Activated CD4-positive, alpha-beta T cell treated with anti-CD3 and anti-CD28 coated beads, Interleukin-2, amount 50 U/mL, for 24 hours (primary cell): ENCODE data around the gene FGGY.
"Not testable (repeated sequence)": the region's sequence is repeated elsewhere in the genome, so short reads cannot be mapped to it uniquely, and the experiment has no call there.

Source experiments
- DNase-seq, 2 donors: peaks; one replicate each; pipeline ENCODE4 v3.0.0-alpha.2; 2020; ENCODE audit warnings: low read depth in 1 of 2, low spot score in 1 of 2

Gene FGGY

DNA sequence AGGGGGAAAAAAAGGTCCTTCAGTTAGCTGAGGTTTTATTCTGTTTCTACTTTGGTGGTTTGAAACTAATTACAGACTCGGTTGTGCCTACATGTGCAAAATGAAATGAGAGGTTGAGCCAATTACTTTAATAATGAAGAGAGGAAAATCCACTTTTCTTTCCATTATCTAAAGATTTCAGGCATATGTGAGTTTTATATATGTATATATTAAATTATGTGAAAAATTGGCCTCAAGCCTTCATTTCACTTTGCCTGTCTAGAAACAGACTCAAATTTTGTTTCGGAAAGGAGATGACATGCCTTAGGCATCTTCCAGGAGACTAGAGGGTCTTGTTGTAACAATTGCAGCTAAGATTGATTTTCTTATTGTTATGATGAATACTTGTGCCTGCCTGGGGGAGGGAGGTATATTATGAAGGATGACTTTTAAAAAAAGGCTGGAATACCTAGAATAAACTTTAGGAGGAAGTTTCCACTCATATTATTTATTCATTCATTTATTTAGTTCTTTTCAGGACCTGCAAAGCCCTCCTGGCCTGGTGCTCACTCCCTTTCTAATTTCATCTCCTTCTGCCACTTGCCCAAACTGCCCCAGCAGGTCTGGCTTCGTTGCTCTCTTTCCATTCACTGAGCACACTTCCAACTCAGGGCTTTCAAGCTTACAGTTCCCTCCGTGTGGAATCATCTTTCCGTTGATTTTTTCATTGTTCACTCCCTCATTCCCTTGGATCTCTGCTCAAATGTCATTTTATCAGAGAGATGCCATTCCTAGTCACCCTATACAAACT, 423.6 kb downstream of the FGGY start:
- no peak for DNase-seq

DNA sequence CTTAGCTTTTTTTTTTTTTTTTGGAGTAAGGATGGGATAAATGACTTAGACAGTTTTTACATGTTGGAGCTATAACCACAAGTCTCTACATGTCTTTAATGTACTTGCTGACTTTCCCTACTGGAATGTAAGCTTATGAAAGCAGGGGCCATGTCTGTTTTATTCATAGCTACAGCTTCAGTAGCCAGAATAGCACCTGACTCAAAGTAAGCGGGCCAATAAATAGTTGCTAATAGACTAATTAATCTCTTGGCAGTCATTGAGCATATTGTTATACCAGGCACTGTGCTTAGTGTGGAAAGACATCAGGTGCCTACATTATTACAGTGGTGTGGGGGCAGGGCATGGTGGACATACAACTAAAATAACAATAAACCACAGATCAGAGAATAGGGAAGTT, 433.4 kb downstream of the FGGY start:
- DNase-seq: no peak

DNA sequence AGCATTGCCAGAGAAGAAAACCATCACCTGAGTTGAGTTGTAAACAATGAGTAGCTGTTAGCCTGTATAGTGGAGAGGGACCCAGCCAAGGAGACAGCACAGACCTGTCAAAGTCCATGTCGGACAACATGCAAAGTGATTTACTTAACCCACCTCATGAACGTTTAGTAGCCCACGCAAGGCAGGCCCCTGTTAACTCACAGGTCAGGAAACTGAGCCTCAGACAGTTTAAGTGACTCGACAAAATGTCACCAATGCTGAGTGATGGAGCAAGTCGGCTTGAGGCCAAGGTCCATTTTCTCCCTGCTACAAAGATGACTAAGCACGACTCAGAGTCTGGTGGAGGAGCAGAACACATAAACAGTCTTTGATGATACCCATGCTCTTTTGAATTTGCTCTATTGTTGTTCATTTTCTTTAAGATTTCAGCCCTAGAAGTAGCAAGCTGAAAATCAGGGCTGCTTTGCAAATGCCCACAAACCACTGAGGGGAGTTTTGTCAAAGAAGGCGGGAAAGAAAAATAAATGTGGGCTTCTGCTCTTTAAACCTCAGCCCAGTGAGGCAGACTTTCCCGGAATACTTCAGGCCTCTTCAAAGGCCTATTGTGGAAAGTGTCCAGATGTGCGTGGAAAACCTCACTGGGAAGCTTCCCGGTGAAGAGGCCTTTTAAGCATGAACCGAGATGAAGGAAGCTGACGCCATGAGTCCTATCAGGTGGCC, 434.0 kb downstream of the FGGY start:
- no peak for DNase-seq

DNA sequence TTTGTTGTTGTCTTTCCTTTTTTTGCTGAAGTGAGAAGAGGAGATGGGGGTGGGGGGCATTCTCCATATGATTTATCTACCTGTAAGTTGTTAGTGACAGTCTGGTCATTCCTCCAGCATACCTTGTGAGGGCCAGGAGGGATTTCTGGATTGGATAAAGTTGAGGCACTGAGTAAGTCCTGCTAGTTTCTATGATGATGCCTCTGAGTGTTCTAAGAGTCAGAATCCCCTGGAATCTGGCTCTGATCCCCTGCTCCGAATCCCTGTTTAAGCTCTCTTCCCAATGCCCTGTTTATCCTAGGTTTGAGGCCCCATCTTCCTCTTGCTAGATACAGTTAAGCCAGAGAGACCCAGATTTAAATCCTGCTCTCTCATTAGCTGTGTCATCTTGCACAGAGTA, 434.7 kb downstream of the FGGY start:
- DNase-seq: no peak

DNA sequence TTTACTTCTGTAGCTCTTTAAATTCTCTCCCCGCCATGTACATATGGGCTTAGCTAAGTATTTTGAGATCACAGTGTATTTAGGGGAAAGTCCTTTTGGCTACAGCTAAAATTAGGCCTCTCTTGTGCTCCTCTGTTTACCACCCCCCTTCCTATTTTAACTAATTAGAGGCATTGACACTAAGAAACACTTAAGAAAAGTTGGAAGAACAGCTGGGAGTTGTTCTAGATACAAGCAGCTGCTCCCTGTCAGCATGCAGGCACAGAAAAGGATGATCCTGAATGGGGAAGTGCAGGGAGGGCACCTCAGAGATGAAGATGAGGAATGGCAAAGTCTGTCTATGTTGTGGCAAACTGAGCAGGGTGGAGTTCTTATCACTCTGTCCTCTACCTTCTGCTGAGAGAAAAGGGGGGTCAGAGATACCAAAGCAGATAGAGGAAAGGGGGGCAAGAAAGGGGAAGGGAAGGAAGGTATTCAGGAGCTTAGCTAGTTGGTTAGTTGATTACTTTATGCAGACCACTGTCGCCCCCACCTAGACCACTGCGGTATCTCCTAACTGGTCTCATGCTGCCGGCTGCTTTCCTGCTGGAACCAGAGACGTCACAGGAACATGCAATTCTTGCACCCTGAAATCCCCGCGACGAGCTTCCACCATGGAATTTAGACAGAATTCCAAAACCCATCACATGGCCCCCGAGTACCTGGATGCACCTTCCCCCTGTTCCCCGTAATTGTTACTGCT, 435.5 kb downstream of the FGGY start:
- DNase-seq: no peak

DNA sequence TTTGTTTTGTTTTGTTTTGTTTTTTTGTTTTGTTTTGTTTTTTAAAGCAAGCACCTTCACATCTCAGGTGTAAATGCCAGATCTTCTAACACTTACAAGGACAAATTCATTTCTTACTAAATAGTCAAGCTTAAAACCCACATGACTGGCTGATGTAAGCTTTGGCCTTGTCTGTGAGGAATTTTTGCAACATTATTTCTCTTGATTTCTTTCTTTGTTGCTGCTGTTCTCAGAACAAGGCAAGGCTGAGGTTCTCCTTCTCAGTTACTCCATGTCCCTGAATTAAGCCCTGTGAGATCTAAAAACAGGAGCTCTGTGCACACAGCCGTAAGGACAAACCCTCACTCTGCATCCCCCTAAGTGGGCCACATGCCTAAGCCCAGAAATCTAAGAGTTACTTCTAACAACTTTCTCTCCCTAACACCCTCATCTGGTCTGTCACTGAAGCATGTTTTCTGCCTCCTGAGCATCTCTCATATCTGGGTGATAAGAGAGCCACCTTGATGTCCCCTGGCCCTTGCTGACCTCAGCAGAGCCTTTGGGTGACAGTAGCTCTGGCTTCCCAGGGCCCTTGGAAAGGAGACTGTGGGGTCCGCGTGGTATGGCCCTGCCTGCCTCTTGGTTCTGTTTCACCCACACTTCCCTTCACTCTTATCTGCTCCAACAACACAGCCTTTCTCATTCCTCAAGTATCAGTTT, 436.7 kb downstream of the FGGY start:
- DNase-seq: no peak

DNA sequence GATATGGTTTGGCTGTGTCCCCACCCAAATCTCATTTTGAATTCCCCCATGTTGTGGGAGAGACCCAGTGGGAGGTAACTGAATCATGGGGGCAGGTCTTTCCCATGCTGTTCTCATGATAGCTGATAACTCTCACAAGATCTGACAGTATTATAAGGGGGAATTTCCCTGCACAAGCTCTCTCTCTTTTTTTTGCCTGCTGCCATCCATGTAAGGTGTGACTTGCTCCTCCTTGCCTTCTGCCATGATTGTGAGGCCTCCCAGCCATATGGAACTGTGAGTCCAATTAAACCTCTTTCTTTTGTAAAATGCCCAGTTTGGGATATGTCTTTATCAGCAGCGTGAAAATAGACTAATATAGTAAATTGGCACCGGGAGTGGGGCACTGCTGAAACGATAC, 439.0 kb downstream of the FGGY start:
- DNase-seq: not testable (repeated sequence)

DNA sequence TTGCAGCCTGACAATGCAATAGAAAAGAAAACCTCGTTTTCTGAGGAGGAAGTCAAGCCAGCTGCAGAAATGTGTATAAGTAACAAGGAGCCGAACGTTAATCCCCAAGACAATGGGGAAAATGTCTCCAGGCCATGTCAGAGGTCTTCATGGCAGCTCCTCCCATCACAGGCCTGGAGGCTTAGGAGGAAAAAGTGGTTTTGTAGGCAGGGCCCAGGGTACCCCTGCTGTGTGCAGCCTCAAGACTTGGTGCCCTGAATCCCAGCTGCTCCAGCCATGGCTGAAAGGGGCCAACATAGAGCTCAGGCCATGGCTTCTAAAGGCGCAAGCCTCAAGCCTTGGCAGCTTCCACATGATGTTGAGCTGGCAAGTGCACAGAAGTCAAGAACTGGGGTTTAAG, 439.9 kb downstream of the FGGY start:
- no peak for DNase-seq

DNA sequence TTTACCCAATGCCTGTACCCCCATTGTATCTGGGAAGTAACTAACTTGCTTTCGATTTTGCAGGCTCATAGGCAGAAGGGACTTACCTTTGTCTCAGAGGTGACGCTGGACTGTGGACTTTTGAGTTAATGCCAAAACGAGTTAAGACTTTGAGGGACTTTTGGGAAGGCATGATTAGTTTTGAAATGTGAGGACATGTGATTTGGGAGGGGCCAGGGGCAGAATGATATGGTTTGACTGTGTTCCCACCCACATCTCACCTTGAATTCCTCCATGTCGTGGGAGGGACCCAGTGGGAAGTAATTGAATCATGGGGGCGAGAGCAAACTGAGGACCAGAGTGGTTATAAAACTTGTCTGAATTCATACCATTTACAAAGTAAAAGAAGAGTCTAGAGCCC, 440.7 kb downstream of the FGGY start:
- DNase-seq: no peak

DNA sequence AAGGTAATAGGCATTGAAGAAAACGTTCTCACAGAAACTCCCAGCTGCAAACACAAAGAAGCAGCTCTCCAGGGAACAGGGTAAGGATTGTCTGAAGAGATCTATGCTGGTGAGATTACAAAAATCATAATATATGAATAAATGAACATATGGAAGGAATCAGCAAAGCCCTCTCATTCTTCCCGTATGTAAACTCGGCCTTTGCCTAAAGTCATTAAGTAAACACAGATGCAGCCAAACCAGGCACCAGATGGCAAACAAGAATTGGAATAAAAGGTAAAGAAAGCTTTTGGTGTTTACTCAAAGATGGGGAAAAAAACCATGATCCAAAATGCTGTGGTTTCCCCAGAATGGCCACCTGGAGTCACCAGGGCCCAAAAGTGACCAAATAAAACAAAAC, 441.3 kb downstream of the FGGY start:
- DNase-seq: no peak

DNA sequence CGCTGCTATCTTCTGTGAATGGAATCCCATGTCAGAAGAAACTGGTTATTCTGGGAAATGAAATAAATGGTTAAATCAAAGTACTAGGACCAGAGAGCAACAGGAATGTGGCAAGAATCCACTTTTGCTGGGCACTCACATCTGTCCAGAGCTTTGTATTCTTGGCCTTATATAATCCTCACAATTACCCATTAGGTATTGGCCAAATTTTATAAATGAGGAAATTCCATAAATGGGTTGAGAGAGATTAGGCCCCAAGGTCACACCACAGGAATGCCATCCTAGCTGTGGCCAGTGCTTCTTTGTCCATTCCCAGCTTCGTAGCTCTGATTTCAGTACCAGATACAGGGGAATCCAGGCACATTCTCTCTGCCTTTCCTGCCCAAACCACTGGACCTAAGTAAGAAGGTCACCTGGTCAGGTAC, 441.7 kb downstream of the FGGY start:
- DNase-seq: no peak

DNA sequence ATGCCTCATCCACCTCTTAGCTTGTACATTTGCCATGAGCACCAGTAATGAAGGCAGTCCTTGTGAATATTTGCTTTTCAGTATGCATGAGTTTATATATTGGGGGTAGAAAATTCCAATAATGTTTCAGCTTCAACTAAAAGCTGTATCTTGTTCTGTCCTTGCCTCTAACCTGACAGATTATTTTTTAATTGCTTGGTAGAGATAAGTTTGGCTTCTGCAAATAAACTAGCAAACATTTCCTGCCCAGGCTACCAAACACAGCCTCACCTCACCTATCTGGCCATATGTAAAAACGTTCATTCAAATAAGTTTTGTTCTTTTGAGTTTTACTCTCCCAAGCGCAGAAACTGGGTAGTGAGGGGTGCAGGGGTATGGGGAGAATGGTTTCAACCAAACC, 442.2 kb downstream of the FGGY start:
- no peak for DNase-seq

DNA sequence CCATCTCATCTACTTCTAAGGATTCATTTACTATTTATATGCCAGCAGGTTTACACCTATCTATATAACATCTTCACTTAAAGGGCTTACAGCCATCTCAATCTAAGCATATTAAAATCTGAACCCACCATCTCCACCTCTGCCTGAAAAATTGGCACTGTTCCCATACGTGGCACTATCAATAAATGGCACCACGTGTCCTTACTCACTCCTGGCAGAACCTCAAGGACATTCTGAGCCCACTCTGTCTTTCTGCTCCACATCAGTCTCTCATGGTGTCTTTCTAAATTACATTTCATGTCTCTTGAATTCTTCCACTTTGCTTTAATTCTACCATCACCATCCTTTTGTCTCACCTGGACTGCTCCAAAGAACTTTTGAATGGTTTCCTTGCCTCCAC, 445.6 kb downstream of the FGGY start:
- no peak for DNase-seq

DNA sequence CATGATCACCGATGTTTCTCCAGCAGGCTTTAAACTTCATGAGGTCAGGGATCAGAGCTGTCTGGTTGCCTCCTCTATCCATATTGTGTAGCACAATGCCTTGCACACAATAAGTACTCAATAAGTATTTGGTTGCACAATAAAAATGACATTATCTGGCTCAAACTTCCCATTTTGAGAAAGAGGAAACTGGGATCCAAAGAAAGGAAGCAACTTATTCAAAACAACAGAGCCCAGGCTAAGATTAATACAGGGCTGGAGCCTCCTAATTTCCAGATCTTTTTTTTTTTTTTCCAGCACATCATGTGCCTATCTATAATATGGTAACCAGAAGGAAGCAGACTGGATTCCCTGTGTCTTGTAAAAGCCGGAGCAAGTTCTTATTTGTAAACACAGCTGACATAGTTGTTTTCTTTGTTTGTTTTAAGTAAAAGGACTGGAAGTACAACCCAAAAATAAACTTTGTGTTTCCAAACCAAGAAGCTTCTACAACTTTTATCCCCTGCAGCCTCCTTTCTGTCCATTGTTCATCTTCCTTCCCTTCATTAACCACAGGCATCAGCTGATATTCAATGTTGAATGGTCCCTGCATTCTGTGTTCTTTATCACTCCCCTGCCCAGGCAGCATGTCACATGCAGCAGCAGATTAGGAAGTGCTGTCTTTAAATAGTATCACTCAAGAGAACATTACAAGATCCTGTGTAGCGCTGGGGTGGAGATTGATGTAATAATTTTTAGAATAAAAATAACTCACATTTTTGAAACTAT, 446.6 kb downstream of the FGGY start:
- no peak for DNase-seq

DNA sequence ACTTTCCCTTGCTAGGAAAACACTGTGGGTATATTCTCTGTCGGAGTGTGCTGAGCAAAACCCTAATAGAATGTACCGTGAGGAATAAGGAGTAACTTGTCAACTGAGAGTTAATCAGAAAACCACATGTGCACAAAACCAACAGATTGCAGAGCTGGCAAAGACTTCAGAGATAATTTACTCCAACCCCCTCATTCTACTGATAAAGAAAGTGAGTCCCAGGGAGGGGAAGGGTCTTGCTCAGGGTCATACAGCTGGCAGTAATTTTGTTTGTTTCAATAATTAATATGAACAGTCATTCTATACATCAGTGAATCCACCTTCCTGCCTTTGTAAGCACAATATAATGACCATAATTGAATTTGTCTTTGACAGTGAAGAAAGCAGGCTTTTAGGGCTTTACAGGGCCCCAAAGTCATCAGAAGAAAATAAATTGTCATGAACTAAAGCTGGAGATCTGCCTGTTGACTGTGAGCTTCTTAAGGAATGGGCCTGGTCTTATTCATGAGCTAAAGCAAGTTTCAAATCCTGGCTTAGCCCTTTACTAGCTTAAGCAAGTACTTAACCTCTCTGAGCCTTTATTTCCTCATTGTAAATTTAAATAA, 450.6 kb downstream of the FGGY start:
- no peak for DNase-seq

DNA sequence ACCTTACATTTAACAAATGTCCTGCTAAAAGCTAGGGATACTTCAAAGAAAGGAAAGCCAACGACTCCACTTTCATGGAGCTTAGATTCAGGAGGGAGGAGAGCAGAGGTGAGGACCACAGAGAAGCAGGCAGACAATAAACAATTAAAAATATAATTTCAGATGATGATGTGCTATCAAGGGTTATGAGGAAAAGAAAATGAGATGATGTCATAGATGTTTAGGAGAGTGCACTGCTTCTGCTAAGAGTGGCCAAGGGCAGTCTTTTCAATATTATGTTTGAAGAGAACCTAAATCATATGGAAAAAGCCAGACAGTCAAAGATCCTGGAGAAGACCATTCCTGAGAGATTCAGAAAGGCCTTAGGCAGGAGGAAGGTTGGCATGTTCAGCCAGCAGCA, 451.2 kb downstream of the FGGY start:
- no peak for DNase-seq

DNA sequence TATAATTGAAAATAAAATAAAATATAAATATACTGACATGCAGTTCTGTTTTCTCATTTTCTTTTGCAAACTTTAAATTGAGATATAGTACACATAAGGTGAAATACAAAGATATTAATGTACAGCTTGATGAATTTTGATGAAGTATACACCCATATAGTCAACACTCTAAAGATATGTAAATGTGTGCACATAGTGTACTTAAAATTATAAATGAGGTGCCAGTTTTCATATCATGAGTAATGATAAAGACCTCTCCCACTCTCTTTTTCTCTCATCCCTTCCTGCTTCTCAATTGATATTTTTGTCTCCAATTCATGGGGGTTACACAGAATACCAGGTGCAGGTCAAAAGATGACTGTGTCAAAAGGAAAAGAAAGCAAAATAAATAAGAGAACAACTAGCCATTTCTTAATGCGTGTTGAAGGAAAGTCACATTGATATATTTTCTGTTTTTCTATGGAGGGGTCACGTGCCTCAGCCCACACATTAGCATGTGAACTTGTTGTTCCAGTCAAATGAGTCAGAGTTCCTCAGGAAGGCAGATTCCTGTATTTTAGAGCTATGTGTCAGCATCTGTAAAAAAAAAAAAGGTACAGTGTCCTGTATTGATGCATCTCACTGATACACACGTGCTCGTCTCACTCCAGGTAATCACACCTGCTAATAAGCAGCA, 453.6 kb downstream of the FGGY start:
- no peak for DNase-seq

DNA sequence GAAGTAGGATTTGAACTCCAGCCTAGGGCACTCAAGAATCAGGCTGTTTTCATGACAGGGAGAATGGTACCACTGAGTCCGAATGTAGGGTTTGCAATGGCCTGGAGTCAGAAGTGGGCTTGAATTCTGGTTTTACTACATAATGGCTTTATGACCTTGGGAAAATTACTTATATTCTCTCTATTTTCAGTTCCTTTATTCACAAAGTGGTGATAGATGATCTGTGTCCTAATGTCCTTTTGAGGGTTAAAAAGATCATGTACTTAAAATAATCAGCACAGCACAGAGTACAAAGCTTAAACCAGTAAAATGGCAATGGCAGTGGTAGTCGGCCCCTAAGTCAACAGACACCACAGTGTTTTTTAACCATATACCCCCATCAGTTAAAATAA, 454.1 kb downstream of the FGGY start:
- no peak for DNase-seq

DNA sequence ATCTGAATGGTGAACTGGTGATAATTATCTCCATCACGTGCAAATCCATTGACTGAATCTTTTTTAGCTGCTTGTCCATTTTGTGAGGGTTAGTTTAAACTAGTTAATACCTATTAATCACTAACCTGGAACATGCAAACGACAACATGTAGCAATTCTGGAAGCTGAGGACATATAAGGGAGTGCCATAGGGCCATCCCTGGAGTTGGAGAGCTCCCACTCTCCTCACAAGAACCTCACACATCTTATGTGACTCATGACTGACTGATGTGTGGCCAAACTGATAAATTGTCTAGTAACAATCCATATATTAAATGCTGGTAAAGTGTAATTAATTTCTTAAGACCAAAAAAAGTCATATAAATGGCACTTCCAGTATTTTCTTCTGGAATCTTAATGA, 454.9 kb downstream of the FGGY start:
- DNase-seq: no peak
